Thyroid gland (tissue), 4 donors: ENCODE data around the gene TBC1D8.

Experiments used
- POLR2A ChIP-seq, 2 donors: fragments of 450-650 bp; IDR thresholded peaks; one replicate each; pipeline ENCODE4 v1.6.1; 2017; ENCODE audit warnings: antibody characterized with exemption in 2 of 2, mild to moderate bottlenecking in 2 of 2, moderate library complexity in 1 of 2
- TF ChIP-seq, protein P1 (sequence below), 6 experiments: fragments of 200-600 bp in 3 of 6; fragments of 450-650 bp in 3 of 6; sonication (generic) in 3 of 6; IDR thresholded peaks; one replicate each; pipeline ENCODE4 v1.5.1; 2016 to 2019; ENCODE audit warnings: antibody characterized with exemption in 6 of 6, mild to moderate bottlenecking in 2 of 6, inconsistent platforms in 1 of 6, moderate library complexity in 1 of 6

DNA sequence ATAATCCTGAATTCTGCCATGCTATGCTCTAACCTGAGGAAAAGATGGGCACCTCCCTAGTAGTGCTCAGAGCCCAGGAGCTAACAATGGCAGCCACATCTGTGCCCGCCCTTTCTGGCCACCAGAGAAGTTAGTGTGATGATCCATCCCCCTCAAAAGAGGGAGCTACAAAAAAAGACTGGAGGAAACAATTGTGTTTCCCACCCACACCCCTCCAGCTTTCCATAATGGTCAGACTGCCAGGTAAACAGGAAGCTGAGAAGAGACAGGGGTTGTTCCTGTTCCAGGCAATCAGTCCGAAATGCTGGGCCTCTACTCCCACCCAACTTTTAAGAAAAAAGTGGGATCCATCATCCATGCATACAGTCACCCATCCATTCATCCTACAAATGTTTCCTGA, 3.2 kb downstream of the TBC1D8 start:
- TF ChIP-seq, protein P1, sequence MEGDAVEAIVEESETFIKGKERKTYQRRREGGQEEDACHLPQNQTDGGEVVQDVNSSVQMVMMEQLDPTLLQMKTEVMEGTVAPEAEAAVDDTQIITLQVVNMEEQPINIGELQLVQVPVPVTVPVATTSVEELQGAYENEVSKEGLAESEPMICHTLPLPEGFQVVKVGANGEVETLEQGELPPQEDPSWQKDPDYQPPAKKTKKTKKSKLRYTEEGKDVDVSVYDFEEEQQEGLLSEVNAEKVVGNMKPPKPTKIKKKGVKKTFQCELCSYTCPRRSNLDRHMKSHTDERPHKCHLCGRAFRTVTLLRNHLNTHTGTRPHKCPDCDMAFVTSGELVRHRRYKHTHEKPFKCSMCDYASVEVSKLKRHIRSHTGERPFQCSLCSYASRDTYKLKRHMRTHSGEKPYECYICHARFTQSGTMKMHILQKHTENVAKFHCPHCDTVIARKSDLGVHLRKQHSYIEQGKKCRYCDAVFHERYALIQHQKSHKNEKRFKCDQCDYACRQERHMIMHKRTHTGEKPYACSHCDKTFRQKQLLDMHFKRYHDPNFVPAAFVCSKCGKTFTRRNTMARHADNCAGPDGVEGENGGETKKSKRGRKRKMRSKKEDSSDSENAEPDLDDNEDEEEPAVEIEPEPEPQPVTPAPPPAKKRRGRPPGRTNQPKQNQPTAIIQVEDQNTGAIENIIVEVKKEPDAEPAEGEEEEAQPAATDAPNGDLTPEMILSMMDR (IDR thresholded peaks at IDR 0.05) = no peak
- no peak for TF ChIP-seq POLR2A (IDR thresholded peaks at IDR 0.05)
